HepG2 (cell line): ENCODE results near the gene AMN. TPM values are rescaled to one million over a fixed set of nuclear protein-coding genes. Genes with fewer than 3 reads are reported as not detected.

Experiments used
- ATAC-seq: fragments of 200-7000 bp; cut with Tn5 transposase; 3 replicates; pipeline ENCODE4 v1.9.1; 2020; ENCODE audit warnings: mild to moderate bottlenecking, moderate library complexity
- BruUV-seq: library from RNA; stranded (reverse); fragments of 400-500 nt; replicated peaks from 2 replicates; lab custom pipeline; 2021; lab: Mats Ljungman, UMichigan
- CTCF ChIA-PET: fragments of 300-600 bp; formaldehyde crosslinking; extraction: SDS; loops from one replicate; lab custom pipeline; 2021; ENCODE audit warnings: low total read pairs, inconsistent platforms, low intra/inter-chr PET ratio; lab: Yijun Ruan, JAX
- POLR2A ChIA-PET: fragments of 350-600 bp; sonication (Branson Sonifier 250); formaldehyde crosslinking; loops from one replicate; lab custom pipeline; 2020; ENCODE audit warnings: antibody characterized with exemption, inconsistent platforms; lab: Yijun Ruan, JAX
- DNase-seq: peaks from one replicate; pipeline ENCODE4 v3.0.0-alpha.2; 2015; ENCODE audit warnings: low spot score
- FAIRE-seq: peaks from 3 replicates; lab custom pipeline; 2011; peaks lifted over from hg19 to GRCh38; lab: Jason Lieb, UNC
- H2AFZ ChIP-seq: one replicate; pipeline ENCODE4 v1.6.1; 2011; ENCODE audit warnings: low read length, inconsistent platforms
- H3K27ac ChIP-seq: fragments of 300-600 bp; 3 replicates; pipeline ENCODE4 v1.8.0; 2011; ENCODE audit warnings: mixed run types, mild to moderate bottlenecking, mixed read lengths, low read length, inconsistent platforms; ENCODE audit not compliant: insufficient read depth; ENCODE audit errors: extremely low read length
- H3K27me3 ChIP-seq, 2 experiments: fragments of 200-600 bp in 1 of 2; 2 replicates in 1 of 2; 3 replicates in 1 of 2; pipeline versions ENCODE4 v1.6.0 to v1.8.0; 2011; ENCODE audit warnings: low read length in 2 of 2, mild to moderate bottlenecking in 2 of 2, moderate library complexity in 2 of 2, inconsistent platforms in 1 of 2; ENCODE audit not compliant: insufficient read depth in 2 of 2, control insufficient read depth in 1 of 2
- H3K36me3 ChIP-seq, 2 experiments: fragments of 200-600 bp in 1 of 2; replicated peaks in 1 of 2; 2 replicates in 1 of 2; 3 replicates in 1 of 2; pipeline versions ENCODE4 v1.5.1 to v1.8.0; 2011; ENCODE audit warnings: low read length in 2 of 2, inconsistent platforms in 1 of 2; ENCODE audit not compliant: insufficient read depth in 2 of 2, control insufficient read depth in 1 of 2
- H3K4me1 ChIP-seq: 2 replicates; pipeline ENCODE4 v1.5.1; 2012; ENCODE audit warnings: low read length, inconsistent platforms; ENCODE audit not compliant: insufficient read depth
- H3K4me2 ChIP-seq: 2 replicates; pipeline ENCODE4 v1.6.0; 2011; ENCODE audit warnings: low read depth, low read length, inconsistent platforms
- H3K4me3 ChIP-seq, 3 experiments: fragments of 200-600 bp in 1 of 3; sonication (generic), shearing (Covaris generic) in 1 of 3; replicated peaks in 1 of 3; 2 replicates each; pipeline ENCODE4 v1.5.1; 2011 to 2016; ENCODE audit warnings: low read length in 3 of 3, inconsistent platforms in 2 of 3, low read depth in 2 of 3, mild to moderate bottlenecking in 2 of 3, control low read depth in 1 of 3, mixed read lengths in 1 of 3; ENCODE audit not compliant: insufficient read depth in 1 of 3
- H3K79me2 ChIP-seq: one replicate; pipeline ENCODE4 v1.6.1; 2011; ENCODE audit warnings: low read length, inconsistent platforms; ENCODE audit not compliant: insufficient read depth
- H3K9ac ChIP-seq: 2 replicates; pipeline ENCODE4 v1.6.0; 2011; ENCODE audit warnings: mild to moderate bottlenecking, low read depth, low read length, inconsistent platforms; ENCODE audit not compliant: insufficient read depth
- H3K9me3 ChIP-seq: 2 replicates; pipeline ENCODE4 v1.5.1; 2012; ENCODE audit warnings: mild to moderate bottlenecking, low read length
- H4K20me1 ChIP-seq: 2 replicates; pipeline ENCODE4 v1.6.0; 2011; ENCODE audit warnings: inconsistent platforms, mild to moderate bottlenecking, low read length, moderate library complexity; ENCODE audit not compliant: insufficient read depth
- CBX1 ChIP-seq: IDR thresholded peaks from one replicate; pipeline ENCODE4 v1.6.1; 2016; ENCODE audit warnings: antibody characterized with exemption, low read depth
- DNMT1 ChIP-seq: sonication (generic); formaldehyde crosslinking; IDR thresholded peaks from 2 replicates; pipeline ENCODE4 v1.5.1; 2020; ENCODE audit warnings: mild to moderate bottlenecking, missing genetic modification reagents
- ELF1 ChIP-seq: sonication (generic); formaldehyde crosslinking; IDR thresholded peaks from 2 replicates; pipeline ENCODE4 v1.4.0; 2020; ENCODE audit warnings: missing genetic modification reagents
- FOXC1 ChIP-seq: sonication (generic); formaldehyde crosslinking; IDR thresholded peaks from 2 replicates; pipeline ENCODE4 v1.8.0; 2022; ENCODE audit warnings: mild to moderate bottlenecking, missing genetic modification reagents, borderline replicate concordance
- GABPB1 ChIP-seq: IDR thresholded peaks from 2 replicates; pipeline ENCODE4 v1.6.1; 2016; ENCODE audit warnings: mild to moderate bottlenecking, missing genetic modification reagents, moderate library complexity, missing compliant biosample characterization
- HMGA1 ChIP-seq: sonication (generic); formaldehyde crosslinking; conservative IDR thresholded peaks from 2 replicates; pipeline ENCODE4 v1.4.0; 2020; ENCODE audit warnings: missing genetic modification reagents
- HOXA5 ChIP-seq: sonication (generic); formaldehyde crosslinking; IDR thresholded peaks from 2 replicates; pipeline ENCODE4 v1.4.0; 2020; ENCODE audit warnings: missing genetic modification reagents
- MXD4 ChIP-seq: IDR thresholded peaks from 2 replicates; pipeline ENCODE4 v1.6.1; 2016; ENCODE audit warnings: mild to moderate bottlenecking, missing biosample characterization, missing genetic modification reagents
- ONECUT2 ChIP-seq: sonication (generic); formaldehyde crosslinking; IDR thresholded peaks from 2 replicates; pipeline ENCODE4 v1.4.0; 2020; ENCODE audit warnings: missing genetic modification reagents
- SAP130 ChIP-seq: IDR thresholded peaks from 2 replicates; pipeline ENCODE4 v1.6.1; 2016; ENCODE audit warnings: low read depth
- SIN3B ChIP-seq: fragments of 150-350 bp; IDR thresholded peaks from 2 replicates; pipeline ENCODE4 v1.6.1; 2014; ENCODE audit warnings: low read length
- STAT5B ChIP-seq: sonication (generic); formaldehyde crosslinking; IDR thresholded peaks from 2 replicates; pipeline ENCODE4 v1.4.0; 2020; ENCODE audit warnings: missing genetic modification reagents
- TIGD3 ChIP-seq: sonication (generic); formaldehyde crosslinking; IDR thresholded peaks from 2 replicates; pipeline ENCODE4 v1.5.1; 2020; ENCODE audit warnings: mild to moderate bottlenecking, missing genetic modification reagents, borderline replicate concordance
- ZNF260 ChIP-seq: sonication (generic); formaldehyde crosslinking; IDR thresholded peaks from 2 replicates; pipeline ENCODE4 v1.4.0; 2020; ENCODE audit warnings: missing genetic modification reagents, low read depth, mild to moderate bottlenecking, borderline replicate concordance
- ZNF484 ChIP-seq: sonication (generic); formaldehyde crosslinking; IDR thresholded peaks from 2 replicates; pipeline ENCODE4 v1.5.1; 2020; ENCODE audit warnings: mild to moderate bottlenecking, low read depth, missing genetic modification reagents, borderline replicate concordance
- ZNF720 ChIP-seq: sonication (generic); formaldehyde crosslinking; IDR thresholded peaks from 2 replicates; pipeline ENCODE4 v1.4.0; 2020; ENCODE audit warnings: missing genetic modification reagents
- WGBS: methylation state at CpG from one replicate; pipeline ENCODE4 v1.1.6; 2017; ENCODE audit warnings: low lambda C conversion rate; 5-methylcytosine and 5-hydroxymethylcytosine counted together
- in situ Hi-C: cut with HindIII; loops from 2 replicates; pipeline ENCODE4 v1.10.0; 2017; ENCODE audit warnings: low pct_unique_long_range_greater_than_20kb; ENCODE audit not compliant: extremely low pct_ligation_motif_present
- intact Hi-C: fragments of 100-400 bp; cut with micrococcal nuclease; formaldehyde crosslinking; loops from one replicate; pipeline ENCODE4 v1.10.0; 2022; ENCODE audit not compliant: unreplicated experiment
- polyA plus RNA-seq, 8 experiments: library from polyadenylated mRNA; depleted of rRNA in 3 of 8; stranded (reverse) in 7 of 8; unstranded in 1 of 8; fragments of >200 nt; fragmentation: Illumina TruSeq in 4 of 8; extraction: Trizol in 4 of 8; gene quantifications; 2 replicates each; pipeline versions ENCODE4 v1.2.1 to v1.2.3, GENCODE V29; 2011 to 2016; ENCODE audit warnings: low read depth in 4 of 8, missing spikeins in 1 of 8, mixed read lengths in 1 of 8; ENCODE audit not compliant: insufficient read depth in 1 of 8
- total RNA-seq, 5 experiments: library from RNA; depleted of rRNA; stranded (reverse); fragments of >200 nt; fragmentation: Illumina TruSeq; extraction: Trizol; gene quantifications; 2 replicates each; pipeline ENCODE4 v1.2.3, GENCODE V29; 2016; ENCODE audit warnings: low read depth in 1 of 5
- TF ChIP-seq, protein P1 (sequence below): sonication (generic); formaldehyde crosslinking; IDR thresholded peaks from 2 replicates; pipeline ENCODE4 v1.5.1; 2020; ENCODE audit warnings: mild to moderate bottlenecking, missing genetic modification reagents

Gene AMN
- total and polyA plus RNA-seq, 2 of the 13 experiments (the other 11 are each of a cell fraction or from before 2014, with no cell fraction given), result 9.8 to 33.1 TPM

- Histone ChIP-seq H3K27me3 (no peaks in the 10 kb centered on the region), H3K36me3 (peaks cover 30 to 46% of the 10 kb centered on the region in 2 experiments), H3K4me1 (no peaks in the 10 kb centered on the region), H2AFZ (no peak overlapping the region), H3K9ac (no peak overlapping the region), H3K9me3 (no peaks in the 10 kb centered on the region), H3K79me2 (no peaks in the 10 kb centered on the region), H4K20me1 (no peaks in the 10 kb centered on the region), H3K4me3 (no peak overlapping the region), H3K27ac (no peak overlapping the region), H3K4me2 (no peak overlapping the region)
- BruUV-seq, result no TSS peak
- in situ Hi-C loops, result no loop called here
- no peak for FAIRE-seq
- no peak for DNase-seq
- TF ChIP-seq, protein P1, sequence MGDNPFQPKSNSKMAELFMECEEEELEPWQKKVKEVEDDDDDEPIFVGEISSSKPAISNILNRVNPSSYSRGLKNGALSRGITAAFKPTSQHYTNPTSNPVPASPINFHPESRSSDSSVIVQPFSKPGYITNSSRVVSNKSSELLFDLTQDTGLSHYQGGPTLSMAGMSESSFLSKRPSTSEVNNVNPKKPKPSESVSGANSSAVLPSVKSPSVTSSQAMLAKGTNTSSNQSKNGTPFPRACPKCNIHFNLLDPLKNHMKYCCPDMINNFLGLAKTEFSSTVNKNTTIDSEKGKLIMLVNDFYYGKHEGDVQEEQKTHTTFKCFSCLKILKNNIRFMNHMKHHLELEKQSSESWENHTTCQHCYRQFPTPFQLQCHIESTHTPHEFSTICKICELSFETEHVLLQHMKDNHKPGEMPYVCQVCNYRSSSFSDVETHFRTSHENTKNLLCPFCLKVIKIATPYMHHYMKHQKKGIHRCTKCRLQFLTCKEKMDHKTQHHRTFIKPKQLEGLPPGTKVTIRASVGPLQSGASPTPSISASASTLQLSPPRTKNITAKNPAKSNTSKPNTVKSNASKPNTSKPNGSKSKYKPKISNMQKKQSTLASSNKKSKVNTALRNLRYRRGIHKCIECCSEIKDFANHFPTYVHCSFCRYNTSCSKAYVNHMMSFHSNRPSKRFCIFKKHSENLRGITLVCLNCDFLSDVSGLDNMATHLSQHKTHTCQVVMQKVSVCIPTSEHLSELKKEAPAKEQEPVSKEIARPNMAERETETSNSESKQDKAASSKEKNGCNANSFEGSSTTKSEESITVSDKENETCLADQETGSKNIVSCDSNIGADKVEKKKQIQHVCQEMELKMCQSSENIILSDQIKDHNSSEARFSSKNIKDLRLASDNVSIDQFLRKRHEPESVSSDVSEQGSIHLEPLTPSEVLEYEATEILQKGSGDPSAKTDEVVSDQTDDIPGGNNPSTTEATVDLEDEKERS (CRISPR knock-in tag), result no peak
- no peak for TF ChIP-seq GABPB1 (CRISPR knock-in tag)
- TF ChIP-seq ONECUT2 (CRISPR knock-in tag), result no peak
- no peak for TF ChIP-seq TIGD3 (CRISPR knock-in tag)
- no peak for TF ChIP-seq ELF1 (CRISPR knock-in tag)
- no peak for TF ChIP-seq DNMT1 (CRISPR knock-in tag)
- no peak for TF ChIP-seq HMGA1
- no peak for TF ChIP-seq STAT5B
- no peak for TF ChIP-seq SAP130 (CRISPR knock-in tag)
- no peak for TF ChIP-seq SIN3B
- TF ChIP-seq FOXC1, result no peak
- TF ChIP-seq MXD4 (CRISPR knock-in tag), result no peak
- no peak for TF ChIP-seq ZNF260
- TF ChIP-seq HOXA5 (CRISPR knock-in tag), result no peak
- no peak for TF ChIP-seq CBX1
- no peak for TF ChIP-seq ZNF484 (CRISPR knock-in tag)
- TF ChIP-seq ZNF720 (CRISPR knock-in tag), result no peak
- POLR2A ChIA-PET, result no interaction called here
- no peak for ATAC-seq
- CTCF ChIA-PET, result no interaction called here
- WGBS, result 97% methylated on average over 16 of the region's 18 CpGs
- intact Hi-C loops, result no loop called here
Measured at GRCh38 chr14:102954081-102954789, 31.8 kb downstream of the AMN start.
